ENCODE measurements around the gene CRNN. TPM values are rescaled to one million over a fixed set of nuclear protein-coding genes. Genes with fewer than 3 reads are reported as not detected.

The CRNN gene
- total and polyA plus RNA-seq, 12 donors, result 1.0 to 2.1 TPM; not detected in 10

DNA sequence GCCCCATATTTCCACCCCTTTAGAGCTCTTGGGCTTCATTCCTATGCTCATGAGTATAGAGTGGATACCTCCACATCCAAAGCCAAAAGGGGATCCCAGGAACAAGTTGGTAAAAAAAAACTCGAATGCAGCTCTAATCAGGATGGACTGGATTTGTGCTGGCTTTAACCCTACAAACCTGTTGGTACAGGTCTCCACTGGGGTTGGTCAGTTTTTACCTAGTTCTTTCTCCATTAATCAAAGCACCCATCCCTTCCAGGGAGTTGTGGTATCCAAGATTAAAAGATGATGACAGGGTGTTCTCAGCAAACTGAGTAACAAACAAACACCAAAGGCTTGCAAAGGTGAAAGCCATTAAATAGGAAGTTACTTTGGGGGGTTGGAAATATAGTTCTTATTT lies 5.9 kb upstream of the CRNN start:
- TF ChIP-seq, protein P1, sequence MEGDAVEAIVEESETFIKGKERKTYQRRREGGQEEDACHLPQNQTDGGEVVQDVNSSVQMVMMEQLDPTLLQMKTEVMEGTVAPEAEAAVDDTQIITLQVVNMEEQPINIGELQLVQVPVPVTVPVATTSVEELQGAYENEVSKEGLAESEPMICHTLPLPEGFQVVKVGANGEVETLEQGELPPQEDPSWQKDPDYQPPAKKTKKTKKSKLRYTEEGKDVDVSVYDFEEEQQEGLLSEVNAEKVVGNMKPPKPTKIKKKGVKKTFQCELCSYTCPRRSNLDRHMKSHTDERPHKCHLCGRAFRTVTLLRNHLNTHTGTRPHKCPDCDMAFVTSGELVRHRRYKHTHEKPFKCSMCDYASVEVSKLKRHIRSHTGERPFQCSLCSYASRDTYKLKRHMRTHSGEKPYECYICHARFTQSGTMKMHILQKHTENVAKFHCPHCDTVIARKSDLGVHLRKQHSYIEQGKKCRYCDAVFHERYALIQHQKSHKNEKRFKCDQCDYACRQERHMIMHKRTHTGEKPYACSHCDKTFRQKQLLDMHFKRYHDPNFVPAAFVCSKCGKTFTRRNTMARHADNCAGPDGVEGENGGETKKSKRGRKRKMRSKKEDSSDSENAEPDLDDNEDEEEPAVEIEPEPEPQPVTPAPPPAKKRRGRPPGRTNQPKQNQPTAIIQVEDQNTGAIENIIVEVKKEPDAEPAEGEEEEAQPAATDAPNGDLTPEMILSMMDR (IDR thresholded peaks at IDR 0.05), result no peak
- DNase-seq, result no peak
- H3K27me3 ChIP-seq, result no peaks in the 10 kb centered on the region
- no peak overlapping the region for H3K4me3 ChIP-seq
- no peak overlapping the region for H3K27ac ChIP-seq
- no peaks in the 10 kb centered on the region for H3K9me3 ChIP-seq (replicated peaks in 1 of 3)
- intact Hi-C loops (cut with DNase I), result no loop called here
- no peaks in the 10 kb centered on the region for H3K4me1 ChIP-seq (replicated peaks in 1 of 2)
- H3K36me3 ChIP-seq (replicated peaks in 1 of 2), result no peaks in the 10 kb centered on the region
- 18 to 55% (median 33%) methylated on average over 1 of the region's 1 CpG for WGBS, 4 donors

DNA sequence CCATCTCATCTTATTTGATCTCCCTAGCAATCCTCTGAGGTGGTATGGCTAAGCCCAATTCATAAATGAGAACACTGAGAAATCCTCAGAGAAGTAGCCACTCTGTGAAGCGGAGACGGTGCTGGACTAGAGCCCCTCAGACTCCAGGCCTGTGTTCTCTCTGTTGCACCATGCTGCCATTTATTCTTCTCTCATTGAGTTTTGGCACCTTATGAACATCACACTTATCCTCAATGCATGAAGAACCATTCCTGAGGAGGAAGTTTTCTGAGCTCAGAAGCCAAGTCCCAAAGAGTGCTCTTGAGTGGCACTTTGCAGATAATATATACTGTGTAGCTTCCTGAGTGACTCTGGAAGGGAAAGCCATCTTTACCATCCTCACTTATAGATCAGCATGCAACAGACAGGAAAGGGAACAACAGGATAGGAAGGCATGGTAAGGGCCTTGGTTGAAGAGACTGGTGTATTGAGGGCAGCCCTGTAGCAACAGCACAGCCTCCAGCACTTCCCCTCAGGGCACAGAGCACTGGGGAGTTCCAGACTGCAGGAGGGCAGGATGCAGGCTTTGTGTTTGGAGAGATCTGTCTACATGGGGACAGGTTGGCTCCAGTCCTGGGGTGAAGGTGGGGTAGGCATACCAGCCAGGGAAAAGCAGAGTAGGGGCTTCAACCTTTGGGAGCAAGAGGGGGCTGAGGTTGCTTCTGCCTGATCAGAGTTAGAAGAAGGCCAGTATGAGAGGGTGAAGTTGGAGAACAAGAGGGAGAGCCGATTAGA lies 1.6 kb upstream of the CRNN start:
- Histone ChIP-seq H3K4me3 (no peak overlapping the region), H3K36me3 (replicated peaks in 1 of 2) (no peaks in the 10 kb centered on the region), H3K4me1 (replicated peaks in 1 of 2) (no peaks in the 10 kb centered on the region), H3K9me3 (replicated peaks in 1 of 3) (no peaks in the 10 kb centered on the region), H3K27ac (no peak overlapping the region), H3K27me3 (no peaks in the 10 kb centered on the region)
- TF ChIP-seq POLR2A (IDR thresholded peaks at IDR 0.05), result no peak
- TF ChIP-seq, protein P1 (IDR thresholded peaks at IDR 0.05), result no peak
- 85 to 98% (median 86%) methylated on average over 3 of the region's 3 CpGs for WGBS, 4 donors
- DNase-seq, result no peak
- intact Hi-C loops (cut with DNase I), result no loop called here

- TF ChIP-seq POLR2A (IDR thresholded peaks at IDR 0.05), result no peak
- TF ChIP-seq, protein P1 (IDR thresholded peaks at IDR 0.05), result no peak
- no peak for DNase-seq
- intact Hi-C loops (cut with DNase I), result no loop called here
- no peaks in the 10 kb centered on the region for H3K27me3 ChIP-seq
- WGBS, 4 donors, result 63 to 74% (median 65%) methylated on average over 2 of the region's 2 CpGs
- no peaks in the 10 kb centered on the region for H3K4me1 ChIP-seq (replicated peaks in 1 of 2)
- no peak overlapping the region for H3K4me3 ChIP-seq
- no peaks in the 10 kb centered on the region for H3K9me3 ChIP-seq (replicated peaks in 1 of 3)
- no peak overlapping the region for H3K27ac ChIP-seq
- H3K36me3 ChIP-seq (replicated peaks in 1 of 2), result no peaks in the 10 kb centered on the region
Observed at GRCh38 chr1:152412756-152413155, 1.3 kb downstream of the CRNN start.

GRCh38 chr1:152411134-152411533 lies 2.9 kb downstream of the CRNN start:
- WGBS, 4 donors, result 71 to 96% (median 78%) methylated on average over 2 of the region's 2 CpGs
- Histone ChIP-seq H3K4me3 (no peak overlapping the region), H3K4me1 (replicated peaks in 1 of 2) (no peaks in the 10 kb centered on the region), H3K27ac (no peak overlapping the region), H3K36me3 (replicated peaks in 1 of 2) (no peaks in the 10 kb centered on the region), H3K27me3 (no peaks in the 10 kb centered on the region), H3K9me3 (replicated peaks in 1 of 3) (no peaks in the 10 kb centered on the region)
- no peak for DNase-seq
- TF ChIP-seq, protein P1 (IDR thresholded peaks at IDR 0.05), result no peak
- TF ChIP-seq POLR2A (IDR thresholded peaks at IDR 0.05), result no peak
- intact Hi-C loops (cut with DNase I), result no loop called here
